OCI-LY3 (cell line): ENCODE results near the gene SLC1A6.

Experiments
- CTCF ChIP-seq: fragments of 200-600, 300-600 bp; sonication (generic); IDR thresholded peaks from 2 replicates; pipeline ENCODE4 v1.5.1; 2014; ENCODE audit warnings: antibody characterized with exemption, low read length, low read depth
- EZH2phosphoT487 ChIP-seq: fragments of 200-600 bp; shearing (Covaris generic); IDR thresholded peaks from 2 replicates; pipeline ENCODE4 v1.6.1; 2018; ENCODE audit warnings: antibody characterized with exemption, mixed run types, low read depth

- TF ChIP-seq CTCF (no peak), EZH2phosphoT487 (no peak)
Observed at GRCh38 chr19:14941189-14941588, 38.5 kb downstream of the SLC1A6 start, which contains the start of gene OR7C2.
